K562 (cell line): ENCODE results near the gene MRPS10.

Experiments used
- EZH2 ChIP-seq: IDR thresholded peaks from 2 replicates; pipeline ENCODE4 v1.6.1; 2012; ENCODE audit warnings: low read depth, mild to moderate bottlenecking, inconsistent platforms, low read length, borderline replicate concordance
- GATA2 ChIP-seq: sonication (generic); formaldehyde crosslinking; IDR thresholded peaks from 2 replicates; pipeline ENCODE4 v1.4.0; 2020; ENCODE audit warnings: mild to moderate bottlenecking, missing genetic modification reagents

DNA sequence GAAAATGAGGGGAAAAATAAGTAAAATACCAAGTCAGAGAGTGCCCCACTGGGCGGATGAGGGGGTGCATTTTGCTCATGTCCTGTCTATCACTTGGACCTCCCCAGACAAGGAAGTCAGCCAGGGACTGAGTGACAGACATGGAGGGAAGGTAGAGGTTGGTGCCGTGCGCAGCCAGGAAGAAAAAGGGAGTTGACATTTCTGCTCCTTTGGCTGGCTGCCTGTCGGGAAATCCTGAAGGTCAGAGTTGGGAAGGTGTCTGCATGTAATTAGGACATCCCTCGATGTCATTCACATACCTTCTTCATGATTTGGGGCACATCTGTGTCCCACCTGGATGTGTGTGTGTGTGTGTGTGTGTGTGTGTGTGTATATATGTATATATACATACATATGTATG is 35.6 kb downstream of the MRPS10 start:
- TF ChIP-seq GATA2 (no peak), EZH2 (no peak)
